Heart left ventricle (tissue), 13 donors: ENCODE data around the gene STK38.

Experiments
- POLR2A ChIP-seq, 2 donors: fragments of 450-650 bp; IDR thresholded peaks; one replicate each; pipeline ENCODE4 v1.6.1; 2017; ENCODE audit warnings: antibody characterized with exemption in 2 of 2, mild to moderate bottlenecking in 2 of 2, moderate library complexity in 2 of 2
- TF ChIP-seq, protein P1 (sequence below), 12 donors: fragments of 200-600 bp; sonication (generic) in 4 of 12; IDR thresholded peaks; one replicate each; pipeline versions ENCODE4 v1.5.0 to v1.8.0; 2018 to 2022; ENCODE audit warnings: antibody characterized with exemption in 12 of 12, mild to moderate bottlenecking in 5 of 12
- donor health status: ischemic (EF 13 %, LVEDD 7.1; RV severe dilation, severe dysfunction).
- donor health status: DM: no; HTN: yes; CAD: no.
- donor health status: DM: no; HTN: no; CAD: no.
- donor health status: ischemic (EF 25% LVEDD 6.9; RV normal size, moderate dysfunction).
- donor health status: ischemic (EF 25% LVEDD 5.7; RV mildly dilated, moderate dysfunction).
- donor health status: ischemic (EF 35%, LVEDD 5.7; RV mildly dilated, moderate dysfunction).
- donor health status: nonischemic (EF 11% LVEDD 7.7; RV severe dilation, severe dysfunction).
- donor health status: DM: yes; HTN: yes; CAD: no.
- donor health status: PGD.
- donor health status: ischemic (EF 29% LVEDD 5.4; RV normal size, mild dysfunction).
- donor health status: nonischemic (EF 23%, LVEDD 6.1; RV moderate dilation, normal function).

DNA sequence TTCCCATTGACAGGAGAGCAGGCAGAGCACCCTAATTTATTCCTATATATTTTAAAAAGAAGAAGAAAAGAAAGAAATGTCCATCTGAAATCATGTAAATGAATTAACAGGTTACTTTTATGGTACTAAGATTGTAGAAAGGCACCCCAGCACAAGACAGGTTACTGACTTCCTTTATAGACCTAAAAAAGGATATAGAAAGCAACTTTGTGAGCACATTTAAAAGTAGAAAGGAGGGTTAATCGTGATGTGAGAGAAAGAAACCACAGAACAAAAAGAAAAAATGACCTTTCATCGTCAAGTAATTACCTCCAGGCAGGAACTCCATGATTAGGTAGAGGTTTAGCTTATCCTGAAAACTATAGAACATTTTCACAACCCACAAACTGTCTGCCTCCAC is 29.9 kb downstream of the STK38 start:
- no peak for TF ChIP-seq POLR2A (IDR thresholded peaks at IDR 0.05)
- TF ChIP-seq, protein P1, sequence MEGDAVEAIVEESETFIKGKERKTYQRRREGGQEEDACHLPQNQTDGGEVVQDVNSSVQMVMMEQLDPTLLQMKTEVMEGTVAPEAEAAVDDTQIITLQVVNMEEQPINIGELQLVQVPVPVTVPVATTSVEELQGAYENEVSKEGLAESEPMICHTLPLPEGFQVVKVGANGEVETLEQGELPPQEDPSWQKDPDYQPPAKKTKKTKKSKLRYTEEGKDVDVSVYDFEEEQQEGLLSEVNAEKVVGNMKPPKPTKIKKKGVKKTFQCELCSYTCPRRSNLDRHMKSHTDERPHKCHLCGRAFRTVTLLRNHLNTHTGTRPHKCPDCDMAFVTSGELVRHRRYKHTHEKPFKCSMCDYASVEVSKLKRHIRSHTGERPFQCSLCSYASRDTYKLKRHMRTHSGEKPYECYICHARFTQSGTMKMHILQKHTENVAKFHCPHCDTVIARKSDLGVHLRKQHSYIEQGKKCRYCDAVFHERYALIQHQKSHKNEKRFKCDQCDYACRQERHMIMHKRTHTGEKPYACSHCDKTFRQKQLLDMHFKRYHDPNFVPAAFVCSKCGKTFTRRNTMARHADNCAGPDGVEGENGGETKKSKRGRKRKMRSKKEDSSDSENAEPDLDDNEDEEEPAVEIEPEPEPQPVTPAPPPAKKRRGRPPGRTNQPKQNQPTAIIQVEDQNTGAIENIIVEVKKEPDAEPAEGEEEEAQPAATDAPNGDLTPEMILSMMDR (IDR thresholded peaks at IDR 0.05): no peak
